ENCODE measurements around the gene NFKB2.

The NFKB2 gene

GRCh38 chr10:102396317-102396650 is 779 bp downstream of the NFKB2 start:
- DNase-seq, result no peak

GRCh38 chr10:102396730-102397151 is 1.2 kb downstream of the NFKB2 start:
- DNase-seq, result no peak

GRCh38 chr10:102397222-102398171 is 2.0 kb downstream of the NFKB2 start:
- DNase-seq, result no peak

- no peak for DNase-seq
Observed at GRCh38 chr10:102398172-102399020, 2.9 kb downstream of the NFKB2 start.

GRCh38 chr10:102399217-102400021 is 3.9 kb downstream of the NFKB2 start:
- DNase-seq, result peak; percentile 69

- no peak for DNase-seq
Observed at GRCh38 chr10:102400076-102400475, 4.6 kb downstream of the NFKB2 start.

GRCh38 chr10:102400598-102401341 is 5.3 kb downstream of the NFKB2 start:
- no peak for DNase-seq

GRCh38 chr10:102401342-102401654 is 5.8 kb downstream of the NFKB2 start:
- no peak for DNase-seq

GRCh38 chr10:102401735-102402511 is 6.4 kb downstream of the NFKB2 start:
- no peak for DNase-seq

- DNase-seq, result no peak
Observed at GRCh38 chr10:102402512-102402896, 7.0 kb downstream of the NFKB2 start.

- no peak for DNase-seq
Observed at GRCh38 chr10:102403115-102403514, 7.6 kb downstream of the NFKB2 start.

- no peak for DNase-seq
Observed at GRCh38 chr10:102404361-102405107, 9.0 kb downstream of the NFKB2 start.

- no peak for DNase-seq
Observed at GRCh38 chr10:102405108-102405571, 9.6 kb downstream of the NFKB2 start.

GRCh38 chr10:102405632-102406031 is 10.1 kb downstream of the NFKB2 start:
- DNase-seq, result no peak

GRCh38 chr10:102406815-102407214 is 11.3 kb downstream of the NFKB2 start:
- no peak for DNase-seq

GRCh38 chr10:102407425-102408130 is 12.1 kb downstream of the NFKB2 start:
- DNase-seq, result no peak

- no peak for DNase-seq
Observed at GRCh38 chr10:102408131-102408727, 12.7 kb downstream of the NFKB2 start.

GRCh38 chr10:102408728-102409603 is 13.5 kb downstream of the NFKB2 start:
- no peak for DNase-seq
